ENCODE data around the gene RPS6KA1. TPM values are rescaled to one million over a fixed set of nuclear protein-coding genes. Genes with fewer than 3 reads are reported as not detected.

RPS6KA1 gene
- total and polyA plus RNA-seq, 2 of the 4 experiments (the other 2 are of a cell fraction) = 3.6 to 6.3 TPM

GRCh38 chr1:26496861-26497260, 32.7 kb upstream of the RPS6KA1 start:
- H4K20me1 ChIP-seq (ENCODE audit: insufficient read depth, low read length) = peaks cover 4% of the 10 kb centered on the region; the same call in 1 of the 2 replicates
- DNase-seq (peak; percentile 33), ATAC-seq (ENCODE audit: low read depth) (no peak)
- no CpG with 5 or more reads among the region's 4 CpGs for WGBS, 2 experiments (ENCODE audit: extremely low coverage in 2 of 2, insufficient read length in 1 of 2)
- peaks cover 5 to 12% of the 10 kb centered on the region in 2 experiments; a peak in 3 of 4 replicates for H3K79me1 ChIP-seq (ENCODE audit: low read depth in 1 of 2, low read length in 2 of 2)
- H2BK5ac ChIP-seq (ENCODE audit: low read depth, low read length, poor library complexity, severe bottlenecking) = no peak overlapping the region
- intact Hi-C loops (cut with micrococcal nuclease) = no loop called here
- ChIA-PET POLR2A (ENCODE audit: unreplicated experiment) (no interaction called here), CTCF (interaction anchor here (1.1 kb wide), 1 partner anchor 41 kb away, joined by 3 read pairs; no protein-coding TSS in a partner anchor)
- no peak overlapping the region for H2BK120ac ChIP-seq (ENCODE audit: low read depth, low read length)
- peaks cover 5% of the 10 kb centered on the region; the same call in 1 of the 2 replicates for H3K27me3 ChIP-seq (ENCODE audit: control insufficient read depth, insufficient read depth, low read length)
- no peak overlapping the region for H4K5ac ChIP-seq (ENCODE audit: low read depth, low read length)
- H3K36me3 ChIP-seq (ENCODE audit: control insufficient read depth, insufficient read depth, low read length) = no peaks in the 10 kb centered on the region
- TF ChIP-seq CHD1 (IDR thresholded peaks at IDR 0.05; ENCODE audit: low read depth, low read length) (no peak), MAZ (IDR thresholded peaks at IDR 0.05; ENCODE audit: borderline replicate concordance, low read depth, low read length) (no peak), FOS (IDR thresholded peaks at IDR 0.05; ENCODE audit: low read depth, low read length) (no peak), ELK1 (IDR thresholded peaks at IDR 0.05; ENCODE audit: borderline replicate concordance, low read depth, low read length) (no peak), POLR2A (IDR thresholded peaks at IDR 0.05; ENCODE audit: low read depth, low read length) (no peak), RCOR1 (IDR thresholded peaks at IDR 0.05; ENCODE audit: insufficient replicate concordance, low read length) (no peak)
- no peak overlapping the region for H3K14ac ChIP-seq (replicated peaks; ENCODE audit: low read depth, low read length)
- peaks cover 5% of the 10 kb centered on the region for H3K4me1 ChIP-seq (ENCODE audit: control insufficient read depth, insufficient read depth, low read length)
- dilution Hi-C loops (cut with HindIII; ENCODE audit: low sequenced_read_pairs, unreplicated experiment) = no loop called here
- no peak overlapping the region for H2AK9ac ChIP-seq (replicated peaks; ENCODE audit: low read depth, low read length, poor library complexity)
- H3K23ac ChIP-seq (ENCODE audit: low read depth, low read length) = no peak overlapping the region
- no peak overlapping the region for H2AK5ac ChIP-seq (ENCODE audit: low read depth, low read length)
- H4K91ac ChIP-seq (ENCODE audit: insufficient read depth, low read depth, low read length) = no peak overlapping the region
- in situ Hi-C loops (cut with MboI; ENCODE audit: low sequenced_read_pairs) = no loop called here
- H2BK20ac ChIP-seq (ENCODE audit: low read depth, low read length) = no peak overlapping the region
- H3K4me3 ChIP-seq (ENCODE audit: insufficient read depth, low read depth, low read length) = no peak overlapping the region
- no peak overlapping the region for H3K4me2 ChIP-seq (ENCODE audit: low read depth, low read length)
- H4K8ac ChIP-seq (ENCODE audit: low read depth in 2 of 2, low read length in 2 of 2) = no peak overlapping the region
- no peak overlapping the region for H3K56ac ChIP-seq (ENCODE audit: extremely low read depth, insufficient read depth, low read length)
- H2BK15ac ChIP-seq (ENCODE audit: low read depth, low read length) = no peak overlapping the region
- H3K4ac ChIP-seq (ENCODE audit: low read depth, low read length) = no peak overlapping the region
- no TSS peak for BruUV-seq (replicated peaks)
- H2AFZ ChIP-seq (replicated peaks; ENCODE audit: low read length, poor library complexity) = peak overlapping the region; percentile 39
- no peak overlapping the region for H3K9ac ChIP-seq (ENCODE audit: low read depth, low read length)
- H3K27ac ChIP-seq (ENCODE audit: insufficient read depth, low read length) = no peak overlapping the region
- no peaks in the 10 kb centered on the region for H3K9me1 ChIP-seq (ENCODE audit: insufficient read depth, low read length)
- H3K18ac ChIP-seq (ENCODE audit: low read depth, low read length) = no peak overlapping the region
- no peaks in the 10 kb centered on the region for H3K9me3 ChIP-seq (ENCODE audit: control insufficient read depth, insufficient read depth, low read length)
